ENCODE results near the gene UNKL. TPM values are rescaled to one million over a fixed set of nuclear protein-coding genes. Genes with fewer than 3 reads are reported as not detected.

The UNKL gene
- total RNA-seq, 2 donors from 2014 or later: 22.1 to 42.8 TPM

GRCh38 chr16:1425616-1426370 is 11.3 kb upstream of the UNKL start:
- no peak for TF ChIP-seq CTCF (IDR thresholded peaks at IDR 0.05)
- DNase-seq (ENCODE audit: low spot score) (no peak), ATAC-seq (ENCODE audit: insufficient number of reproducible peaks, low FRiP score, low read depth) (no peak)
- H3K27me3 ChIP-seq (replicated peaks; ENCODE audit: insufficient read depth): no peaks in the 10 kb centered on the region
- no peaks in the 10 kb centered on the region for H3K9me3 ChIP-seq
- H3K36me3 ChIP-seq: no peaks in the 10 kb centered on the region
- no peak overlapping the region for H3K27ac ChIP-seq
- peaks cover 0 to 7% of the 10 kb centered on the region in 2 donors for H3K4me1 ChIP-seq (ENCODE audit: control insufficient read depth in 1 of 2, low read depth in 2 of 2)
- no peak overlapping the region for H3K4me3 ChIP-seq

- DNase-seq (ENCODE audit: low spot score): no peak
- H3K9me3 ChIP-seq: no peaks in the 10 kb centered on the region
- H3K36me3 ChIP-seq: no peaks in the 10 kb centered on the region
- H3K27me3 ChIP-seq (replicated peaks; ENCODE audit: insufficient read depth): no peaks in the 10 kb centered on the region
- no peak for TF ChIP-seq CTCF (IDR thresholded peaks at IDR 0.05)
- no peak for ATAC-seq (ENCODE audit: insufficient number of reproducible peaks, low FRiP score, low read depth)
- H3K4me3 ChIP-seq: no peak overlapping the region
- H3K4me1 ChIP-seq (ENCODE audit: control insufficient read depth in 1 of 2, low read depth in 2 of 2): peaks cover 7 to 20% of the 10 kb centered on the region in 2 donors
- H3K27ac ChIP-seq: no peak overlapping the region
These were observed 9.5 kb upstream of the UNKL start for GRCh38 chr16:1424028-1424427.

- ATAC-seq (ENCODE audit: insufficient number of reproducible peaks, low FRiP score, low read depth) (no peak), DNase-seq (ENCODE audit: low spot score) (no peak)
- no peaks in the 10 kb centered on the region for H3K27me3 ChIP-seq (replicated peaks; ENCODE audit: insufficient read depth)
- H3K36me3 ChIP-seq: no peaks in the 10 kb centered on the region
- H3K4me1 ChIP-seq (ENCODE audit: control insufficient read depth in 1 of 2, low read depth in 2 of 2): peaks cover 7 to 22% of the 10 kb centered on the region in 2 donors
- no peak for TF ChIP-seq CTCF (IDR thresholded peaks at IDR 0.05)
- peak overlapping the region; percentile 97 to 98 for H3K27ac ChIP-seq
- H3K4me3 ChIP-seq: no peak overlapping the region
- H3K9me3 ChIP-seq: no peaks in the 10 kb centered on the region
These were observed 7.6 kb upstream of the UNKL start for GRCh38 chr16:1422076-1422475.

GRCh38 chr16:1420111-1420539 is 5.6 kb upstream of the UNKL start:
- DNase-seq (ENCODE audit: low spot score) (no peak), ATAC-seq (ENCODE audit: insufficient number of reproducible peaks, low FRiP score, low read depth) (no peak)

GRCh38 chr16:1416521-1416941 is 2.0 kb upstream of the UNKL start:
- no peak for ATAC-seq (ENCODE audit: insufficient number of reproducible peaks, low FRiP score, low read depth)
- no peak for TF ChIP-seq CTCF (IDR thresholded peaks at IDR 0.05)
- H3K27me3 ChIP-seq (replicated peaks; ENCODE audit: insufficient read depth): no peaks in the 10 kb centered on the region
- no peak overlapping the region for H3K27ac ChIP-seq
- DNase-seq (ENCODE audit: low spot score): no peak
- H3K4me1 ChIP-seq (ENCODE audit: control insufficient read depth in 1 of 2, low read depth in 2 of 2): peaks cover 12 to 31% of the 10 kb centered on the region in 2 donors
- no peaks in the 10 kb centered on the region for H3K36me3 ChIP-seq
- no peaks in the 10 kb centered on the region for H3K9me3 ChIP-seq
- no peak overlapping the region for H3K4me3 ChIP-seq

More at GRCh38 chr16:1420111-1420539, 5.6 kb upstream of the UNKL start:
- H3K4me1 ChIP-seq (ENCODE audit: control insufficient read depth in 1 of 2, low read depth in 2 of 2): peaks cover 7 to 22% of the 10 kb centered on the region in 2 donors
- no peaks in the 10 kb centered on the region for H3K9me3 ChIP-seq
- H3K4me3 ChIP-seq: peak overlapping the region; percentile 83
- no peak for TF ChIP-seq CTCF (IDR thresholded peaks at IDR 0.05)
- no peaks in the 10 kb centered on the region for H3K36me3 ChIP-seq
- no peaks in the 10 kb centered on the region for H3K27me3 ChIP-seq (replicated peaks; ENCODE audit: insufficient read depth)
- peak overlapping the region; percentile 75 to 97 for H3K27ac ChIP-seq

Measured in thoracic aorta (tissue), 2 donors.